ENCODE results near the gene ALG1L2. TPM values are rescaled to one million over a fixed set of nuclear protein-coding genes. Genes with fewer than 3 reads are reported as not detected.
"Not testable (repeated sequence)": the region's sequence is repeated elsewhere in the genome, so short reads cannot be mapped to it uniquely, and the experiment has no call there.

ALG1L2 gene
- total and polyA plus RNA-seq, 10 donors = 0.74 to 2.4 (median 1.8) TPM; not detected in 6

- H3K4me3 ChIP-seq = peak overlapping the region; percentile 70 to 97 (median 84)
- DNase-seq = peak; percentile 100
- no peaks in the 10 kb centered on the region for H3K27me3 ChIP-seq (replicated peaks in 1 of 7)
- H3K27ac ChIP-seq = peak overlapping the region; percentile 41 to 93 (median 86)
- H3K4me1 ChIP-seq = peaks cover 0 to 22% (median 12%) of the 10 kb centered on the region in 6 donors
- H3K9me3 ChIP-seq = no peaks in the 10 kb centered on the region
- intact Hi-C loops (cut with DNase I; ENCODE audit: low total_unique reads) = no loop called here
- TF ChIP-seq POLR2A (IDR thresholded peaks at IDR 0.05) = no peak
- TF ChIP-seq CTCF (IDR thresholded peaks at IDR 0.05 in 8 of 11, conservative IDR thresholded peaks at IDR 0.05 in 3 of 11) = peak in 2 of 11 experiments; percentile 12 to 13
- TF ChIP-seq POLR2AphosphoS5 (IDR thresholded peaks at IDR 0.05) = peak; percentile 53 to 76 (median 76)
- H3K36me3 ChIP-seq = no peaks in the 10 kb centered on the region
- 0 to 1% (median 0%) methylated on average over 13 to 54 of the region's 54 CpGs for WGBS, 5 donors
Measured at GRCh38 chr3:130111185-130111864, 29.7 kb downstream of the ALG1L2 start.

GRCh38 chr3:130111865-130112747 is 30.5 kb downstream of the ALG1L2 start:
- Histone ChIP-seq H3K27ac (peak overlapping the region; percentile 51 to 93 (median 86)), H3K4me3 (peak overlapping the region; percentile 44 to 97 (median 77)), H3K4me1 (peaks cover 0 to 22% (median 12%) of the 10 kb centered on the region in 6 donors)
- H3K36me3 ChIP-seq; H3K9me3 ChIP-seq; intact Hi-C loops (cut with DNase I; ENCODE audit: low total_unique reads); H3K27me3 ChIP-seq (replicated peaks in 1 of 7): not testable (repeated sequence)
- 0 to 1% (median 1%) methylated on average over 33 to 63 of the region's 63 CpGs for WGBS, 5 donors
- DNase-seq = peak; percentile 100
- TF ChIP-seq CTCF (IDR thresholded peaks at IDR 0.05 in 8 of 11, conservative IDR thresholded peaks at IDR 0.05 in 3 of 11) (peak in 1 of 11 experiments; percentile 4), POLR2AphosphoS5 (IDR thresholded peaks at IDR 0.05) (peak; percentile 46 to 54 (median 49))

- WGBS, 5 donors = 3 to 17% (median 12%) methylated on average over 7 of the region's 7 CpGs
- H3K9me3 ChIP-seq; intact Hi-C loops (cut with DNase I; ENCODE audit: low total_unique reads): not testable (repeated sequence)
Measured at GRCh38 chr3:130112748-130113073, 31.1 kb downstream of the ALG1L2 start.

GRCh38 chr3:130115400-130115799 is 33.8 kb downstream of the ALG1L2 start:
- H3K4me3 ChIP-seq; H3K27ac ChIP-seq; H3K9me3 ChIP-seq; DNase-seq; H3K36me3 ChIP-seq; intact Hi-C loops (cut with DNase I; ENCODE audit: low total_unique reads); H3K27me3 ChIP-seq (replicated peaks in 1 of 7): not testable (repeated sequence)
- peaks cover 0 to 15% (median 10%) of the 10 kb centered on the region in 6 donors for H3K4me1 ChIP-seq
- WGBS, 5 donors = 84 to 97% (median 92%) methylated on average over 2 of the region's 2 CpGs

More at GRCh38 chr3:130112748-130113073, 31.1 kb downstream of the ALG1L2 start:
- H3K27me3 ChIP-seq (replicated peaks in 1 of 7); DNase-seq; H3K36me3 ChIP-seq: not testable (repeated sequence)
- Histone ChIP-seq H3K4me3 (peak overlapping the region; percentile 44 to 97 (median 70)), H3K4me1 (peaks cover 0 to 22% (median 12%) of the 10 kb centered on the region in 6 donors), H3K27ac (peak overlapping the region; percentile 51 to 93 (median 86))

- intact Hi-C loops (cut with DNase I; ENCODE audit: low total_unique reads) = no loop called here
- Histone ChIP-seq H3K4me1 (peaks cover 0 to 2% (median under 1%) of the 10 kb centered on the region in 6 donors), H3K4me3 (no peak overlapping the region), H3K9me3 (no peaks in the 10 kb centered on the region), H3K36me3 (no peaks in the 10 kb centered on the region), H3K27ac (no peak overlapping the region), H3K27me3 (replicated peaks in 1 of 7) (no peaks in the 10 kb centered on the region)
- no peak for DNase-seq
- TF ChIP-seq POLR2AphosphoS5 (IDR thresholded peaks at IDR 0.05) = no peak
Measured at GRCh38 chr3:130117933-130118332, 36.3 kb downstream of the ALG1L2 start.

GRCh38 chr3:130119824-130120223 is 38.2 kb downstream of the ALG1L2 start:
- intact Hi-C loops (cut with DNase I; ENCODE audit: low total_unique reads); DNase-seq; H3K9me3 ChIP-seq; H3K4me1 ChIP-seq; H3K27ac ChIP-seq; H3K27me3 ChIP-seq (replicated peaks in 1 of 7); H3K36me3 ChIP-seq; H3K4me3 ChIP-seq: not testable (repeated sequence)
- WGBS, 5 donors = 30 to 51% (median 44%) methylated on average over 9 of the region's 9 CpGs

GRCh38 chr3:130120291-130120690 is 38.7 kb downstream of the ALG1L2 start:
- not testable (repeated sequence) for H3K36me3 ChIP-seq, DNase-seq
- 74 to 94% (median 89%) methylated on average over 3 of the region's 3 CpGs for WGBS, 5 donors

GRCh38 chr3:130122891-130123775 is 41.5 kb downstream of the ALG1L2 start:
- intact Hi-C loops (cut with DNase I; ENCODE audit: low total_unique reads); H3K4me3 ChIP-seq; H3K27me3 ChIP-seq (replicated peaks in 1 of 7); H3K27ac ChIP-seq; DNase-seq; H3K4me1 ChIP-seq; H3K9me3 ChIP-seq; H3K36me3 ChIP-seq: not testable (repeated sequence)
- WGBS, 5 donors = 69 to 83% (median 73%) methylated on average over 17 of the region's 17 CpGs

More at GRCh38 chr3:130120291-130120690, 38.7 kb downstream of the ALG1L2 start:
- H3K27ac ChIP-seq; H3K4me1 ChIP-seq; intact Hi-C loops (cut with DNase I; ENCODE audit: low total_unique reads); H3K4me3 ChIP-seq; H3K27me3 ChIP-seq (replicated peaks in 1 of 7); H3K9me3 ChIP-seq: not testable (repeated sequence)

Data from spleen (tissue), 11 donors.